ENCODE measurements around the gene HLA-DOA.

DNA sequence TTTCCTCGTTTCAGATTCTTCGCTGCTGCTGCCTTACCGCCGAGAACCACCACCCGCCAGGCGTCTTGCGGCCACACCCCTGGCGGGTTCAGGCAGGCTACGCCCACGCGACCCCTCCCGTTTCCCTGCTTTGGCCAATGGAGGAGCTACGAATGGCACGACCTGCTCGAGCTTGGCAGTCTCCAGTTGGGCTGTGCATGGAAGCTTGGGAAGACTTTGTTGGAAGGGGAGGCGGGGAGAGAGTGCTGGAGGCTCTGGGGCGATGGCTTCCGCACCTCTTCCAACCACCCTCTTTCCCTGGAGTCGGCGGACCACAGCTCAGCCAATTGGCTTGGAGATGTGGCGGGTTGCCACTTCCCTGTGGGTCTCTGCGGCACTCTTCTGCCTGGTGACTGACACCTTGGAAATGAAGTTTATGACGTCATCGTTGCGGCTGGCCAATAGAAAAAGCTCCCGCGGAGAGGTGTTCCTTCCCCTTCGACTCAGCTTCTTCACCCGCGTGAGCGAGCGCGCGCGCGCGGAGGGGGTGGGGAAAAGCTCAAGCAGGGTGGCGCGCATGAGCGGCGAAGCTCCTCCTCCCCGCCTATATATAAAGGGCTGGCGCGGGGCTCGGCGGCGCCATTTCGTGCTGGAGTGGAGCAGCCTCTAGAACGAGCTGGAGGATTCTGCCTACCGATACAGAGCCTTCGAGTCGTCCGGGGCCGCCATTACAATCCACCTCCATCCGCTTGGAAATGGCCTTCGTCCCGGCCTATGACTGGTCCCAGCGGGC, 37.6 kb downstream of the HLA-DOA start:
- no peak for TF ChIP-seq CTCF (IDR thresholded peaks at IDR 0.05)
- TF ChIP-seq POLR2AphosphoS5 (IDR thresholded peaks at IDR 0.05) = peak; percentile 98 to 100 (median 100)
- peak in 2 of 4 donors; percentile 48 to 82 for TF ChIP-seq EP300 (IDR thresholded peaks at IDR 0.05)
